ENCODE measurements around the gene SUSD3.

Gene SUSD3

GRCh38 chr9:93030642-93031628, 27.6 kb upstream of the SUSD3 start:
- no peak for DNase-seq

GRCh38 chr9:93031629-93032430, 26.7 kb upstream of the SUSD3 start:
- DNase-seq: no peak

GRCh38 chr9:93032545-93032944, 26.0 kb upstream of the SUSD3 start:
- no peak for DNase-seq

GRCh38 chr9:93033531-93033930, 25.0 kb upstream of the SUSD3 start:
- no peak for DNase-seq

GRCh38 chr9:93035106-93035660, 23.3 kb upstream of the SUSD3 start:
- no peak for DNase-seq

GRCh38 chr9:93035821-93036351, 22.6 kb upstream of the SUSD3 start:
- no peak for DNase-seq

GRCh38 chr9:93036887-93037475, 21.5 kb upstream of the SUSD3 start:
- DNase-seq: no peak

- no peak for DNase-seq
Observed at GRCh38 chr9:93037476-93037971, 21.0 kb upstream of the SUSD3 start.

- no peak for DNase-seq
Observed at GRCh38 chr9:93038918-93039317, 19.6 kb upstream of the SUSD3 start.

GRCh38 chr9:93039456-93039855, 19.0 kb upstream of the SUSD3 start:
- DNase-seq: no peak

- DNase-seq: no peak
Observed at GRCh38 chr9:93039976-93040375, 18.5 kb upstream of the SUSD3 start.

GRCh38 chr9:93040409-93040808, 18.1 kb upstream of the SUSD3 start:
- no peak for DNase-seq

GRCh38 chr9:93041108-93041802, 17.2 kb upstream of the SUSD3 start:
- DNase-seq: no peak

- no peak for DNase-seq
Observed at GRCh38 chr9:93043122-93043521, 15.4 kb upstream of the SUSD3 start.

GRCh38 chr9:93045521-93045920, 13.0 kb upstream of the SUSD3 start:
- DNase-seq: no peak

- peak; percentile 1 for DNase-seq
Observed at GRCh38 chr9:93048566-93049448, 9.7 kb upstream of the SUSD3 start.

- DNase-seq: no peak
Observed at GRCh38 chr9:93049491-93049890, 9.0 kb upstream of the SUSD3 start.

GRCh38 chr9:93050231-93050630, 8.3 kb upstream of the SUSD3 start:
- no peak for DNase-seq

- DNase-seq: no peak
Observed at GRCh38 chr9:93051680-93052089, 6.8 kb upstream of the SUSD3 start.

- DNase-seq: no peak
Observed at GRCh38 chr9:93052791-93053540, 5.5 kb upstream of the SUSD3 start.

Data from CD4-positive, alpha-beta T cell treated with Interleukin-17A for 4 hours (primary cell).